Vagina (tissue), 2 donors: ENCODE results near the gene CGB7. TPM values are rescaled to one million over a fixed set of nuclear protein-coding genes. Genes with fewer than 3 reads are reported as not detected.
A peak's percentile ranks its signal among the peaks of the same experiment; 100 is the strongest.

Experiments used
- DNase-seq, 2 donors: peaks; one replicate each; pipeline ENCODE4 v3.0.0-alpha.2; 2017; ENCODE audit errors: extremely low spot score in 2 of 2
- H3K27ac ChIP-seq: fragments of 200-600 bp; sonication (generic); one replicate; pipeline ENCODE4 v1.5.1; 2019
- H3K27me3 ChIP-seq: fragments of 200-600 bp; sonication (generic); one replicate; pipeline ENCODE4 v1.5.1; 2019
- H3K36me3 ChIP-seq, 2 donors: fragments of 200-600 bp; sonication (generic); one replicate each; pipeline ENCODE4 v1.5.1; 2017 to 2019
- H3K4me1 ChIP-seq: fragments of 200-600 bp; sonication (generic); one replicate; pipeline ENCODE4 v1.5.1; 2019
- H3K4me3 ChIP-seq, 2 donors: fragments of 200-600 bp; sonication (generic); 1 replicate in 1 of 2; 2 replicates in 1 of 2; pipeline ENCODE4 v1.5.1; 2016 to 2019
- H3K9me3 ChIP-seq: fragments of 200-600 bp; sonication (generic); one replicate; pipeline ENCODE4 v1.5.1; 2019
- CTCF ChIP-seq, 3 experiments: fragments of 450-650 bp in 2 of 3; fragments of 200-600 bp in 1 of 3; sonication (generic) in 1 of 3; IDR thresholded peaks; one replicate each; pipeline ENCODE4 v1.5.1; 2017 to 2019; ENCODE audit warnings: antibody characterized with exemption in 3 of 3, mild to moderate bottlenecking in 2 of 3, moderate library complexity in 2 of 3
- POLR2A ChIP-seq, 2 donors: fragments of 450-650 bp; IDR thresholded peaks; one replicate each; pipeline ENCODE4 v1.6.1; 2017; ENCODE audit warnings: antibody characterized with exemption in 2 of 2, mild to moderate bottlenecking in 2 of 2, moderate library complexity in 2 of 2
- POLR2AphosphoS5 ChIP-seq, 2 donors: sonication (generic); formaldehyde crosslinking; IDR thresholded peaks; one replicate each; pipeline ENCODE4 v1.9.0; 2017; ENCODE audit warnings: antibody characterized with exemption in 2 of 2, mild to moderate bottlenecking in 2 of 2, low read depth in 1 of 2; ENCODE audit not compliant: insufficient read depth in 1 of 2
- intact Hi-C: fragments of 100-400 bp; cut with DNase I; formaldehyde crosslinking; loops from one replicate; pipeline ENCODE4 v1.15.1; 2023
- total RNA-seq: library from RNA; depleted of rRNA; stranded (reverse); fragments of >200 nt; gene quantifications from one replicate; pipeline ENCODE4 v1.2.3, GENCODE V29; 2016

Gene CGB7
- total RNA-seq, 1 donor from 2014 or later = 0.98 TPM

GRCh38 chr19:49067554-49067953, 10.0 kb upstream of the CGB7 start:
- no peak for DNase-seq
- H3K4me1 ChIP-seq = peaks cover 6% of the 10 kb centered on the region
- intact Hi-C loops = no loop called here
- no peak for TF ChIP-seq POLR2AphosphoS5 (IDR thresholded peaks at IDR 0.05; ENCODE audit: insufficient read depth in 1 of 2, low read depth in 1 of 2)
- TF ChIP-seq POLR2A (IDR thresholded peaks at IDR 0.05) = no peak
- TF ChIP-seq CTCF (IDR thresholded peaks at IDR 0.05) = no peak
- H3K27me3 ChIP-seq = peaks cover 6% of the 10 kb centered on the region
- H3K4me3 ChIP-seq = no peak overlapping the region
- H3K36me3 ChIP-seq = no peaks in the 10 kb centered on the region
- no peaks in the 10 kb centered on the region for H3K9me3 ChIP-seq
- H3K27ac ChIP-seq = no peak overlapping the region

- H3K9me3 ChIP-seq = no peaks in the 10 kb centered on the region
- no peak for TF ChIP-seq POLR2A (IDR thresholded peaks at IDR 0.05)
- no peak for TF ChIP-seq POLR2AphosphoS5 (IDR thresholded peaks at IDR 0.05; ENCODE audit: insufficient read depth in 1 of 2, low read depth in 1 of 2)
- no peak for TF ChIP-seq CTCF (IDR thresholded peaks at IDR 0.05)
- no peak overlapping the region for H3K4me3 ChIP-seq
- intact Hi-C loops = no loop called here
- DNase-seq = no peak
- no peaks in the 10 kb centered on the region for H3K4me1 ChIP-seq
- H3K27ac ChIP-seq = no peak overlapping the region
- no peaks in the 10 kb centered on the region for H3K36me3 ChIP-seq
- peaks cover 6% of the 10 kb centered on the region for H3K27me3 ChIP-seq
These were observed 8.5 kb upstream of the CGB7 start for GRCh38 chr19:49065905-49066512.

- Histone ChIP-seq H3K36me3 (no peaks in the 10 kb centered on the region), H3K27ac (peak within 1 kb of the TSS; percentile 33), H3K4me1 (no peaks in the 10 kb centered on the region), H3K27me3 (peaks cover 6% of the 10 kb centered on the region), H3K9me3 (no peaks in the 10 kb centered on the region), H3K4me3 (peak within 1 kb of the TSS; percentile 28 to 36)
- no peak for DNase-seq
- TF ChIP-seq POLR2A (IDR thresholded peaks at IDR 0.05) = no peak
- TF ChIP-seq CTCF (IDR thresholded peaks at IDR 0.05) = no peak
- no peak for TF ChIP-seq POLR2AphosphoS5 (IDR thresholded peaks at IDR 0.05; ENCODE audit: insufficient read depth in 1 of 2, low read depth in 1 of 2)
- intact Hi-C loops = no loop called here
These were observed 7.4 kb upstream of the CGB7 start, which contains the start of gene NTF4 for GRCh38 chr19:49064768-49065611. NTF4 (minus strand) TSS chr19:49064818; CDS start chr19:49061997, 2,821 bp downstream.

GRCh38 chr19:49064029-49064629, 6.6 kb upstream of the CGB7 start:
- Histone ChIP-seq H3K36me3 (no peaks in the 10 kb centered on the region), H3K4me3 (peak overlapping the region in 1 of 2 donors; percentile 36), H3K27me3 (peaks cover 6% of the 10 kb centered on the region), H3K27ac (peak overlapping the region; percentile 33), H3K4me1 (no peaks in the 10 kb centered on the region), H3K9me3 (no peaks in the 10 kb centered on the region)
- TF ChIP-seq POLR2A (IDR thresholded peaks at IDR 0.05) (no peak), CTCF (IDR thresholded peaks at IDR 0.05) (no peak), POLR2AphosphoS5 (IDR thresholded peaks at IDR 0.05; ENCODE audit: insufficient read depth in 1 of 2, low read depth in 1 of 2) (no peak)
- intact Hi-C loops = no loop called here
- DNase-seq = no peak
